Fibroblast of mammary gland (primary cell): ENCODE results near the gene ART4.
A peak's percentile ranks its signal among the peaks of the same experiment; 100 is the strongest.

Experiments
- DNase-seq: peaks from one replicate; pipeline ENCODE4 v3.0.0-alpha.2; 2010; ENCODE audit warnings: low read depth
- H3K4me3 ChIP-seq: 2 replicates; pipeline ENCODE4 v1.5.1; 2011; ENCODE audit warnings: low read depth, mild to moderate bottlenecking, low read length, moderate library complexity; ENCODE audit not compliant: control insufficient read depth
- TF ChIP-seq, protein P1 (sequence below): conservative IDR thresholded peaks from 2 replicates; pipeline ENCODE4 v1.5.1; 2011; ENCODE audit warnings: low read depth, low read length, inconsistent platforms; ENCODE audit not compliant: control insufficient read depth, insufficient read depth

ART4 gene

DNA sequence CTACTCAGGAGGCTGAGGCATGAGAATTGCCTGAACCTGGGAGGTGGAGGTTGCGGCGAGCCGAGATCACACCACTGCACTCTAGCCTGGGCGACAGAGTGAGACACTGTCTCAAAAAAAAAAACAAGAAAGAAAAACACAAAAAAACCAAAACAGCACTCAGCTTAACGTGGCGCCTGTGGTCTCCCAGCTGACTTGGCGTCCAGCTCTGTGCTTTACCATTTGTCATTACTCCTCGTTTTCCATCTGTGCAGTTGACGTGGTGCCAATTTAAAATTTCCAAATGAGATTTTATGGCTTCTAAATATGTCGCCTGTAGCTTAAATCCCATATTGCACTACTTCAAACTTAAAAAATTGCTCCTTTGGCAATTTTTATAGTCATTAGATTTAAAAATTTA lies 40.4 kb upstream of the ART4 start:
- no peak overlapping the region for H3K4me3 ChIP-seq
- peak; percentile 16 for DNase-seq

DNA sequence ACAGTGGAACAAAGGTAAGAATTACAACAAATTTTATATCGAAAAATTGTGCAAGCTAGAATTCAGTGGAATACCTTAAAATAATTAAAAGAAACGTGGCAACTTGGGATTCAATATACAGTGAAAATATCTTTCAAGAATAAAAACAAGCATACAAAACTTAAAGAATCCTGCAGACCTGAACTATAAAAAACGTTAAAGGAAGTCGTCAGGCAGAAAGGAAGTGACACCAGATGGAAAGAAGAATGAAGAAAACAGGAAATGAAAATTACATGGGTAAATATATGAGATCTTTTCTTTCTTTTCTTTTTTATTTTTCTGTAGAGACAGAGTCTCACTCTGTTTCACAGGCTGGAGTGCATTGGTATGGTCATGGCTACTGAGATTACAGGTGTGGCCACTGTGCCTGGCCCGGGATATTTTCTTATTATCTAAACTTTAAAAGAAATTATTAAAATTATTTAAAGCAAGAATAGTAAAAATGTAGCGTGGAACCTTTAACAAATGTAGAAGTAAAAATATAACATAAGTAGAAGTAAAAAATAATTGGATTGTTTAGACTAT lies 37.6 kb upstream of the ART4 start:
- DNase-seq: no peak
- H3K4me3 ChIP-seq: no peak overlapping the region
- TF ChIP-seq, protein P1, sequence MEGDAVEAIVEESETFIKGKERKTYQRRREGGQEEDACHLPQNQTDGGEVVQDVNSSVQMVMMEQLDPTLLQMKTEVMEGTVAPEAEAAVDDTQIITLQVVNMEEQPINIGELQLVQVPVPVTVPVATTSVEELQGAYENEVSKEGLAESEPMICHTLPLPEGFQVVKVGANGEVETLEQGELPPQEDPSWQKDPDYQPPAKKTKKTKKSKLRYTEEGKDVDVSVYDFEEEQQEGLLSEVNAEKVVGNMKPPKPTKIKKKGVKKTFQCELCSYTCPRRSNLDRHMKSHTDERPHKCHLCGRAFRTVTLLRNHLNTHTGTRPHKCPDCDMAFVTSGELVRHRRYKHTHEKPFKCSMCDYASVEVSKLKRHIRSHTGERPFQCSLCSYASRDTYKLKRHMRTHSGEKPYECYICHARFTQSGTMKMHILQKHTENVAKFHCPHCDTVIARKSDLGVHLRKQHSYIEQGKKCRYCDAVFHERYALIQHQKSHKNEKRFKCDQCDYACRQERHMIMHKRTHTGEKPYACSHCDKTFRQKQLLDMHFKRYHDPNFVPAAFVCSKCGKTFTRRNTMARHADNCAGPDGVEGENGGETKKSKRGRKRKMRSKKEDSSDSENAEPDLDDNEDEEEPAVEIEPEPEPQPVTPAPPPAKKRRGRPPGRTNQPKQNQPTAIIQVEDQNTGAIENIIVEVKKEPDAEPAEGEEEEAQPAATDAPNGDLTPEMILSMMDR: no peak

More for the DNA sequence above, 40.4 kb upstream of the ART4 start:
- TF ChIP-seq, protein P1: no peak

DNA sequence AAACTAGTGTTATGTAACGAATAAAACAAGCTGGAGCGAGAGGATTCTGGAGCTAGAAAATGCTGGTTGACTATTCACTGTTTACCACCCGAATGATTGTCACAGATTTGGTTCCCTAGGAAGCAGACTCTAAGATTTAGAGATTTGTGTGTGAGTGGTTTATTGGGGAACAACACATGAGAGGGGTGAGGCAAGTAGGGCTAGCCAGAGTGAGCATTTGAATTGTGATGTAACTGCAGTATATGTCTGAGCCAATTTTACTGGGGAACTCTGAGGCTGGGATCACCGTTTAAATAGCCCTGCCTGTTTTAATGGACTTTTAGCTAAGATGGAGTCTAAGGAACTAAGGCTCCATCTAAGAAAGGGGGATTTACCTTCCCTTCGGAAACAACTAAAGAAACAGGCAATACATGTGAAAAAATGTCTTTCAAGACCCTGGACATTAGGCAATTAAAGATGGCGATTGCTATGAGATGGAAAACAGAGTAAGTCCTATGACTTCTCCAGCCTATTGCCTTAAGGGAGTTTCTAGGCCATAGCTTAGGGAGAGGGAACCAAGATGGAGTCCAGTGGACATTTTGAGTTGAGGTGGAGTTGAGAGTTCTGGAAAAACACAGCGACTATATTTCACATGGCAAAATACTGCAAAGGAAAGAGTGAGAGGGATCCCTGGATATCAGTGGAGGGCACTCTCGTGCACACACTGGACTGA lies 36.1 kb upstream of the ART4 start:
- no peak for DNase-seq
- H3K4me3 ChIP-seq: no peak overlapping the region
- TF ChIP-seq, protein P1: no peak

DNA sequence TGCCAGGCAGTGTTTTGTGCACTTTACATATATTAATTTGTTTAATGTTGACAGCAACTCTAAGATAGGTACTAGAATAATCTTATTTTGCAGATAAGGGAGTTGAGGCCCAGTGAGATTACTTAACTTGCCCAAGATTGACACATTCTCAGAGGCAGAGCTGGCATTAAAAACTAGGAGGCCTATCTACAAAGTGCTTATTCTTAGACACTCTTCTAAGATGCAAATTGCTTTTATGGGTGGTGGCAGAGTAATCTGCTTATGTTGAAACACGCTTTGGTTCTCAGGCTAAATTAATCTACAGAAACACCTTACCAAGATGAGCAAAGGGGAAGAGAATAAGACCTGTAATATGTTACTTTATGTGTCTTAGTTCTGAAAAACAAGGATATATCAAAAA lies 35.2 kb upstream of the ART4 start:
- TF ChIP-seq, protein P1: no peak
- no peak for DNase-seq
- H3K4me3 ChIP-seq: no peak overlapping the region

DNA sequence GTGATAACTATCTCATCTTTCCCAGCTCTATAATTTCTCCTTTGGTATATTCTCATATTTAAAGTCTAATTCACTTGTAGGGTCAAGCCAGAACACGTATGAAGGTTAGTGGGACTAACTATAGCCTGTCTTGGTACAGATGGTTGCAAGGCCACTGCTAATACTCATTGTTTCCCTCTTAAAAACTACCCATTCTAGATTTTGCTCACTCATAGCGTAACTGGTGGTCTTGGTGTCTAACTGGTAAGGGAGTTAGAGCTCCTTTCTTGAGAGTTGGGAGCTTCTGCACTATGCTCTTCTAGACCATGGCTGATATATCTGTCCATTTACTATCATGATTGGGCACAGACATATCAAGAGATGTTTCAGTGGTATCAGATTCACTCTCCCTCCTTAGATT lies 33.5 kb upstream of the ART4 start:
- no peak overlapping the region for H3K4me3 ChIP-seq
- no peak for DNase-seq
- TF ChIP-seq, protein P1: no peak

DNA sequence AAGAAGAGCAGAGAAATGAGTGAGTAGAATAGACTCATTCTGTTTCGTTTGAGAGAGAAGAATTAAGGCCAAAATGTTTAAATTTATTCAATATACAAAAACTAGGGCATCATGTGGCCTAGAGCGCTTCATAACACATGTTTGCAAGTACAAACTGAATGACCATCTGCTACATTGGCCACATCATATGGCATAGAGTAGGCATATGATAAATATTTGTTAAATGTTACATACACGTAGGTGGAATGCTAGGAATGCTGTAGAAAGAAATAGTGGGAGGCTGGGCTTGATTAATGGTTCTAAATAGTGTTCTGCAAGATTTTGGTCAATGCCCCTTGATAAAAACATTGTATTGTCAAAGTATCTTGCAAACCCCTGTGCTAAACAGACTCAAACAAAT lies 31.6 kb upstream of the ART4 start:
- H3K4me3 ChIP-seq: no peak overlapping the region
- peak; percentile 9 for DNase-seq
- TF ChIP-seq, protein P1: no peak
